ENCODE data around the gene ATP13A2. TPM values are rescaled to one million over a fixed set of nuclear protein-coding genes. Genes with fewer than 3 reads are reported as not detected.

Gene ATP13A2
- 110 and 150 TPM in 2 replicates for total RNA-seq

GRCh38 chr1:17011439-17012307 lies at the start of gene ATP13A2:
TSS of gene ATP13A2 (minus strand) at chr1:17011928. CDS start at chr1:17011738, 190 bp downstream.

GRCh38 chr1:17053685-17054410 lies 42.1 kb upstream of the ATP13A2 start, which contains the start of gene SDHB:
TSS of gene SDHB (minus strand) at chr1:17054032. CDS start at chr1:17054019, 13 bp downstream.

GRCh38 chr1:16980473-16981268 lies 31.1 kb downstream of the ATP13A2 start, which contains the start of gene MFAP2:
TSS of gene MFAP2 (minus strand) at chr1:16980620. CDS start at chr1:16978273, 2,347 bp downstream.

Other genes starting within 250 kb of the ATP13A2 start
- gene RNU1-2, start 115.9 kb downstream of the ATP13A2 start, total RNA-seq = under 0.01 TPM in 2 replicates
- gene CROCC, start 90.0 kb downstream of the ATP13A2 start, total RNA-seq = 14.3 and 23.2 TPM in 2 replicates
- gene MFAP2, start 31.3 kb downstream of the ATP13A2 start, total RNA-seq = 218 and 267 TPM in 2 replicates
- gene SDHB, start 42.1 kb upstream of the ATP13A2 start, total RNA-seq = 110 and 166 TPM in 2 replicates
- gene PADI2, start 107.5 kb upstream of the ATP13A2 start, total RNA-seq = 5.2 and 9.3 TPM in 2 replicates
- 1.3 and 2.4 TPM in 2 replicates for gene PADI1, start 193.2 kb upstream of the ATP13A2 start, total RNA-seq
- 0.16 TPM in 1 of 2 replicates, not detected in the other for gene PADI3, start 237.2 kb upstream of the ATP13A2 start, total RNA-seq